B cell (primary cell): ENCODE measurements around the gene TLR7. TPM values are rescaled to one million over a fixed set of nuclear protein-coding genes. Genes with fewer than 3 reads are reported as not detected.

Experiments
- ATAC-seq: fragments of 200-7000 bp; cut with Tn5 transposase; one replicate; pipeline ENCODE4 v1.10.0; 2021; ENCODE audit warnings: low read depth, mild to moderate bottlenecking, moderate number of reproducible peaks, moderate library complexity
- CTCF ChIA-PET: fragments of 350-600 bp; sonication (Branson Sonifier 250); formaldehyde crosslinking; loops from one replicate; lab custom pipeline; 2021; ENCODE audit warnings: antibody characterized with exemption, inconsistent platforms; lab: Charles Lee
- POLR2A ChIA-PET: fragments of 350-600 bp; sonication (Branson Sonifier 250); formaldehyde crosslinking; loops from one replicate; lab custom pipeline; 2021; ENCODE audit warnings: antibody characterized with exemption; lab: Charles Lee
- DNase-seq: peaks from one replicate; pipeline ENCODE4 v3.0.0; 2013
- H2AFZ ChIP-seq: 2 replicates; pipeline ENCODE4 v1.6.1; 2012; ENCODE audit warnings: mild to moderate bottlenecking, low read depth, low read length; ENCODE audit not compliant: insufficient read depth, poor library complexity, severe bottlenecking
- H3K27ac ChIP-seq, 2 donors: 1 replicate in 1 of 2; 2 replicates in 1 of 2; pipeline ENCODE4 v1.5.1; 2012 to 2013; ENCODE audit warnings: low read length in 2 of 2, mild to moderate bottlenecking in 2 of 2, moderate library complexity in 1 of 2
- H3K27me3 ChIP-seq, 4 experiments: fragments of 200-600 bp in 1 of 4; sonication (generic) in 1 of 4; replicated peaks in 1 of 4; 1 replicate in 2 of 4; 2 replicates in 2 of 4; pipeline versions ENCODE4 v1.6.1 to v1.7.0; 2013 to 2016; ENCODE audit warnings: low read length in 3 of 4, mild to moderate bottlenecking in 2 of 4, mixed read lengths in 1 of 4, moderate library complexity in 1 of 4; ENCODE audit not compliant: insufficient read depth in 4 of 4, control insufficient read depth in 3 of 4; ENCODE audit errors: control extremely low read depth in 1 of 4
- H3K36me3 ChIP-seq, 2 experiments: replicated peaks in 1 of 2; 1 replicate in 1 of 2; 2 replicates in 1 of 2; pipeline versions ENCODE4 v1.6.1 to v1.7.1; 2013; ENCODE audit warnings: low read length in 1 of 2; ENCODE audit not compliant: insufficient read depth in 2 of 2, control insufficient read depth in 1 of 2; ENCODE audit errors: control extremely low read depth in 1 of 2, extremely low read depth in 1 of 2
- H3K4me1 ChIP-seq, 2 donors: fragments of 200-600 bp in 1 of 2; sonication (generic) in 1 of 2; 1 replicate in 1 of 2; 2 replicates in 1 of 2; pipeline versions ENCODE4 v1.5.1 to v1.6.1; 2013 to 2017; ENCODE audit warnings: low read length in 2 of 2; ENCODE audit not compliant: control insufficient read depth in 2 of 2, insufficient read depth in 2 of 2
- H3K4me2 ChIP-seq: replicated peaks from 2 replicates; pipeline ENCODE3; 2012; ENCODE audit warnings: mild to moderate bottlenecking, low read depth, low read length; ENCODE audit not compliant: poor library complexity, severe bottlenecking
- H3K4me3 ChIP-seq, 5 experiments: fragments of 200-600 bp in 1 of 5; sonication (generic) in 1 of 5; 1 replicate in 3 of 5; 2 replicates in 2 of 5; pipeline versions ENCODE4 v1.5.1 to v1.7.0; 2011 to 2016; ENCODE audit warnings: low read length in 4 of 5, mild to moderate bottlenecking in 4 of 5, low read depth in 2 of 5, control low read depth in 1 of 5, moderate library complexity in 1 of 5; ENCODE audit not compliant: insufficient read depth in 1 of 5; ENCODE audit errors: control extremely low read depth in 1 of 5, extremely low read depth in 1 of 5
- H3K79me2 ChIP-seq: fragments of 200-600 bp; sonication (generic); one replicate; pipeline ENCODE4 v1.6.0; 2016; ENCODE audit warnings: low read length; ENCODE audit not compliant: control insufficient read depth, insufficient read depth
- H3K9ac ChIP-seq: fragments of 200-600 bp; sonication (generic); 2 replicates; pipeline ENCODE4 v1.6.1; 2017; ENCODE audit warnings: mild to moderate bottlenecking, low read length, moderate library complexity
- H3K9me3 ChIP-seq, 3 donors: one replicate each; pipeline versions ENCODE4 v1.6.1 to v1.7.1; 2013; ENCODE audit warnings: low read length in 2 of 3; ENCODE audit not compliant: control insufficient read depth in 2 of 3, insufficient read depth in 1 of 3; ENCODE audit errors: control extremely low read depth in 1 of 3
- H4K20me1 ChIP-seq: 2 replicates; pipeline ENCODE4 v1.6.0; 2012; ENCODE audit warnings: mild to moderate bottlenecking, low read length; ENCODE audit not compliant: insufficient read depth, control insufficient read depth, poor library complexity, severe bottlenecking
- H3K27ac Mint-ChIP-seq: one replicate; pipeline ENCODE4 v1.8.0; 2021; ENCODE audit warnings: mixed read lengths
- H3K27me3 Mint-ChIP-seq: one replicate; pipeline ENCODE4 v1.8.0; 2021; ENCODE audit warnings: mixed read lengths
- H3K4me1 Mint-ChIP-seq: one replicate; pipeline ENCODE4 v1.8.0; 2021; ENCODE audit warnings: mixed read lengths
- H3K4me3 Mint-ChIP-seq: one replicate; pipeline ENCODE4 v1.8.0; 2021; ENCODE audit warnings: mixed read lengths
- H3K9me3 Mint-ChIP-seq: one replicate; pipeline ENCODE4 v1.8.0; 2022; ENCODE audit warnings: mixed read lengths; ENCODE audit not compliant: insufficient read depth
- CTCF ChIP-seq: fragments of 200-600 bp; IDR thresholded peaks from one replicate; pipeline ENCODE4 v1.8.0; 2022; ENCODE audit warnings: antibody characterized with exemption, mild to moderate bottlenecking
- EZH2 ChIP-seq: IDR thresholded peaks from 2 replicates; pipeline ENCODE4 v1.6.1; 2012; ENCODE audit warnings: borderline replicate concordance, low read depth, mild to moderate bottlenecking, moderate library complexity, low read length; ENCODE audit not compliant: insufficient read depth, poor library complexity, severe bottlenecking
- WGBS: methylation state at CpG from one replicate; pipeline ENCODE4 v1.1.5; 2013; ENCODE audit warnings: missing lambda C conversion rate; ENCODE audit not compliant: insufficient coverage; 5-methylcytosine and 5-hydroxymethylcytosine counted together
- intact Hi-C: fragments of 100-400 bp; cut with micrococcal nuclease; formaldehyde crosslinking; loops from one replicate; pipeline ENCODE4 v1.10.0; 2022
- polyA plus RNA-seq: library from polyadenylated mRNA; depleted of rRNA; stranded (reverse); fragments of >200 nt; gene quantifications from 2 replicates; pipeline ENCODE4 v1.2.3, GENCODE V29; 2012
- total RNA-seq, 2 donors: library from RNA; stranded (reverse); fragments of 120-200 nt in 1 of 2; gene quantifications; 1 replicate in 1 of 2; 2 replicates in 1 of 2; pipeline versions ENCODE4 v1.2.3 to v1.2.4, GENCODE V29; 2013 to 2022

TLR7 gene
- total and polyA plus RNA-seq, 2 donors (not counting 1 experiment from before 2014, with no cell fraction given): 6.1 to 10.2 TPM

- WGBS: no CpG with 5 or more reads among the region's 4 CpGs
- intact Hi-C loops: no loop called here
- Mint-ChIP-seq H3K4me1 (peaks cover 66% of the 10 kb centered on the region), H3K4me3 (peak overlapping the region; percentile 92), H3K27me3 (no peaks in the 10 kb centered on the region), H3K27ac (peak overlapping the region; percentile 93), H3K9me3 (no peaks in the 10 kb centered on the region)
- DNase-seq (no peak), ATAC-seq (peak; percentile 19)
- H3K9me3 ChIP-seq: peaks cover 0 to 3% (median 0%) of the 10 kb centered on the region in 3 donors
- H3K27ac ChIP-seq: peak overlapping the region; percentile 56 to 80
- peak overlapping the region; percentile 70 for H3K4me2 ChIP-seq
- H3K4me3 ChIP-seq: peak overlapping the region in 4 of 5 experiments; percentile 43 to 74 (median 58)
- ChIA-PET POLR2A (no interaction called here), CTCF (interaction anchor here (1.0 to 2.1 kb wide), 2 partner anchors 23 to 55 kb away, joined by 3 to 11 read pairs; no protein-coding TSS in a partner anchor)
- H3K4me1 ChIP-seq: peaks cover 45 to 71% of the 10 kb centered on the region in 2 donors
- no peak overlapping the region for H2AFZ ChIP-seq
- H3K79me2 ChIP-seq: peaks cover 60% of the 10 kb centered on the region
- H3K9ac ChIP-seq: peak overlapping the region; percentile 61
- H4K20me1 ChIP-seq: no peaks in the 10 kb centered on the region
- no peaks in the 10 kb centered on the region for H3K27me3 ChIP-seq
- TF ChIP-seq CTCF (no peak), EZH2 (no peak)
- H3K36me3 ChIP-seq: peaks cover 0 to 19% of the 10 kb centered on the region in 2 experiments
These were observed 1.9 kb downstream of the TLR7 start for GRCh38 chrX:12868747-12869146.

GRCh38 chrX:12871257-12871656, 4.4 kb downstream of the TLR7 start:
- CTCF ChIA-PET: interaction anchor here (1.0 to 1.5 kb wide), 2 partner anchors 22 to 57 kb away, joined by 3 to 4 read pairs; no protein-coding TSS in a partner anchor
- POLR2A ChIA-PET: no interaction called here
- peaks cover 68% of the 10 kb centered on the region for H3K79me2 ChIP-seq
- Mint-ChIP-seq H3K9me3 (no peaks in the 10 kb centered on the region), H3K4me3 (peak overlapping the region; percentile 72), H3K27me3 (no peaks in the 10 kb centered on the region), H3K27ac (peak overlapping the region; percentile 87), H3K4me1 (peaks cover 76% of the 10 kb centered on the region)
- peaks cover 41 to 71% of the 10 kb centered on the region in 2 donors for H3K4me1 ChIP-seq
- no peaks in the 10 kb centered on the region for H3K27me3 ChIP-seq
- peak overlapping the region; percentile 37 to 38 for H3K27ac ChIP-seq
- H3K9me3 ChIP-seq: no peaks in the 10 kb centered on the region
- H2AFZ ChIP-seq: no peak overlapping the region
- 65% methylated on average over 4 of the region's 6 CpGs for WGBS
- H3K4me2 ChIP-seq: peak overlapping the region; percentile 70
- intact Hi-C loops: loop anchor here (2.0 kb wide), 1 partner anchor 26 kb away; no protein-coding TSS in a partner anchor
- peak overlapping the region; percentile 33 for H3K9ac ChIP-seq
- peaks cover 0 to 19% of the 10 kb centered on the region in 2 experiments for H3K36me3 ChIP-seq
- H4K20me1 ChIP-seq: no peaks in the 10 kb centered on the region
- peak overlapping the region in 1 of 5 experiments; percentile 43 for H3K4me3 ChIP-seq
- DNase-seq (peak; percentile 41), ATAC-seq (peak; percentile 46)
- TF ChIP-seq CTCF (no peak), EZH2 (no peak)
